Activated T-cell treated with anti-CD3 and anti-CD28 coated beads, Interleukin-2, amount 50 U/mL, for 72 hours (primary cell): ENCODE results near the gene XYLT1. TPM values are rescaled to one million over a fixed set of nuclear protein-coding genes. Genes with fewer than 3 reads are reported as not detected.

Source experiments
- ATAC-seq, 2 donors: fragments of 150-1000 bp; cut with Tn5 transposase; replicated peaks in 1 of 2; 2 replicates each; pipeline ENCODE4 v1.10.0; 2021; ENCODE audit warnings: moderate library complexity in 2 of 2, mild to moderate bottlenecking in 1 of 2
- DNase-seq, 2 donors: peaks; one replicate each; pipeline ENCODE4 v3.0.0; 2021 to 2022; ENCODE audit warnings: mixed read lengths in 1 of 2
- H3K27ac Mint-ChIP-seq: one replicate; pipeline ENCODE4 v1.8.0; 2022; ENCODE audit warnings: mild to moderate bottlenecking, moderate library complexity, mixed read lengths
- H3K27me3 Mint-ChIP-seq: one replicate; pipeline ENCODE4 v1.8.0; 2022; ENCODE audit warnings: low read depth, mixed read lengths
- H3K36me3 Mint-ChIP-seq, 2 donors: one replicate each; pipeline ENCODE4 v1.8.0; 2022; ENCODE audit warnings: mixed read lengths in 2 of 2, mild to moderate bottlenecking in 1 of 2; ENCODE audit not compliant: insufficient read depth in 2 of 2
- H3K4me1 Mint-ChIP-seq: one replicate; pipeline ENCODE4 v1.8.0; 2022; ENCODE audit warnings: low read depth, mixed read lengths
- H3K4me3 Mint-ChIP-seq, 2 donors: one replicate each; pipeline ENCODE4 v1.8.0; 2022; ENCODE audit warnings: mild to moderate bottlenecking in 2 of 2, mixed read lengths in 2 of 2, moderate library complexity in 2 of 2
- H3K9me3 Mint-ChIP-seq, 2 donors: one replicate each; pipeline ENCODE4 v1.8.0; 2022; ENCODE audit warnings: mixed read lengths in 2 of 2
- total RNA-seq, 2 donors: library from RNA; stranded (reverse); gene quantifications; one replicate each; pipeline ENCODE4 v1.2.3, GENCODE V29; 2022

Gene XYLT1
- total RNA-seq, 2 donors from 2014 or later = 17.1 to 17.9 TPM

GRCh38 chr16:17330044-17330443, 140.7 kb downstream of the XYLT1 start:
- no peaks in the 10 kb centered on the region for H3K27me3 Mint-ChIP-seq
- H3K4me1 Mint-ChIP-seq = peaks cover 5% of the 10 kb centered on the region
- H3K9me3 Mint-ChIP-seq = no peaks in the 10 kb centered on the region
- H3K27ac Mint-ChIP-seq = no peak overlapping the region
- DNase-seq = no peak
- ATAC-seq = no peak
- H3K36me3 Mint-ChIP-seq = no peaks in the 10 kb centered on the region
- H3K4me3 Mint-ChIP-seq = no peak overlapping the region

DNA sequence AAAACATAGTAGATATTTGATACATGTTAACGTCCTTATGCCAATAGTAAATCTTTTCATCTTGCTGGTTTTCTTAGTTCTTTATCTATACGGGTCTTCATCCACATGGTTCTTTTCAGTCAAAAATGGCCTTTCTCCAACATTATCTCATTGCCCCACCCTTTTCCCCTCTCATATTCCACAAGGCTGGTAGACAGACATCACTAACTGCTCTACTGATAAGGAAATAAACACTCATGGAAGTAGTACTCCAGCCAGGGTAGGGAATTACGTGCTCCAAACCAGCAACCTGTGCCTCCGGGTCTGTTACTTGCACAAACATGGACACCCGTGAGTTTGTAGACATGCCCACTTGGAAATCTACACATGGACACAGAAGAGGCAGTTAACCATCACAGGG, 141.4 kb downstream of the XYLT1 start:
- Mint-ChIP-seq H3K9me3 (no peaks in the 10 kb centered on the region), H3K27ac (no peak overlapping the region), H3K36me3 (no peaks in the 10 kb centered on the region), H3K27me3 (no peaks in the 10 kb centered on the region), H3K4me3 (no peak overlapping the region), H3K4me1 (peaks cover 5% of the 10 kb centered on the region)
- no peak for ATAC-seq
- DNase-seq = no peak

- DNase-seq (no peak), ATAC-seq (no peak)
- no peak overlapping the region for H3K4me3 Mint-ChIP-seq
- no peaks in the 10 kb centered on the region for H3K9me3 Mint-ChIP-seq
- H3K27me3 Mint-ChIP-seq = no peaks in the 10 kb centered on the region
- H3K27ac Mint-ChIP-seq = no peak overlapping the region
- no peaks in the 10 kb centered on the region for H3K36me3 Mint-ChIP-seq
- H3K4me1 Mint-ChIP-seq = peaks cover 5% of the 10 kb centered on the region
These were observed 141.8 kb downstream of the XYLT1 start for GRCh38 chr16:17328932-17329331.

DNA sequence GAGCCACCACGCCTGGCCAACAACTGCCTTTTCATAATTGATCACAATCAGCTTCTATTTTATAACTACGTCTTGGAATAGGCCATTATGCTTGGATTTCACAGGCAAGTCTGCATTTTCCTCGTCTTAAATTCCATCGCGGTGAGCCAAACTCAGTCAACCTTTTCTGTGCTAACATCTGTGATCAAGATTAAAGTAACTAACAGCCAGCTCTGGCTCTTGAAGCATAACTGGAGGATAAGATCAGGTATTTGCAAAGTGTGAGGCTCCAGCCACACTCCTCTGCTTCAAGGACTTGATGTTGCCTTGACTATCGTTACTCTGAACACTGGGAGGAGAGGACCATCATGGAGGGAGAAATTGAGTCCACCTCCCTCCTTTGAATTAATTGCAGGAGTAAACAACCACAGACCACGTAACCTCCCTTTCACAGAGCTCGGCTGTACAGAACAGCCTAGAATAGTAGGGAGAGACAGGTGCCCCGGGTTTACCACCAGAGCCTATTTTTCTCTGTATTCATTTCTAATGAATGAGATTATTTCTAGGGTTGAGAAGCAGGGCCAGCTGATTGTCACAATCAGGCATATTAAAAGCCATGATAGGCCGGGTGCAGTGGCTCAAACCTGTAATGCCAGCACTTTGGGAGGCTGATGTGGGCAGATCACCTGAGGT, 143.0 kb downstream of the XYLT1 start:
- Mint-ChIP-seq H3K27me3 (no peaks in the 10 kb centered on the region), H3K4me1 (peaks cover 3% of the 10 kb centered on the region), H3K4me3 (no peak overlapping the region), H3K27ac (no peak overlapping the region), H3K9me3 (no peaks in the 10 kb centered on the region), H3K36me3 (no peaks in the 10 kb centered on the region)
- DNase-seq = no peak
- no peak for ATAC-seq

- H3K4me1 Mint-ChIP-seq = no peaks in the 10 kb centered on the region
These were observed 145.2 kb downstream of the XYLT1 start for GRCh38 chr16:17325476-17326143.

GRCh38 chr16:17324451-17324850, 146.3 kb downstream of the XYLT1 start:
- no peaks in the 10 kb centered on the region for H3K9me3 Mint-ChIP-seq
- no peaks in the 10 kb centered on the region for H3K27me3 Mint-ChIP-seq
- H3K27ac Mint-ChIP-seq = no peak overlapping the region
- no peaks in the 10 kb centered on the region for H3K4me1 Mint-ChIP-seq
- H3K36me3 Mint-ChIP-seq = no peaks in the 10 kb centered on the region
- DNase-seq = no peak
- H3K4me3 Mint-ChIP-seq = no peak overlapping the region
- ATAC-seq = no peak

More at GRCh38 chr16:17325476-17326143, 145.2 kb downstream of the XYLT1 start:
- Mint-ChIP-seq H3K27me3 (no peaks in the 10 kb centered on the region), H3K4me3 (no peak overlapping the region), H3K9me3 (no peaks in the 10 kb centered on the region), H3K27ac (no peak overlapping the region), H3K36me3 (no peaks in the 10 kb centered on the region)
- DNase-seq (no peak), ATAC-seq (no peak)

- H3K27ac Mint-ChIP-seq = no peak overlapping the region
- no peaks in the 10 kb centered on the region for H3K27me3 Mint-ChIP-seq
- no peak overlapping the region for H3K4me3 Mint-ChIP-seq
- DNase-seq (no peak), ATAC-seq (no peak)
- no peaks in the 10 kb centered on the region for H3K36me3 Mint-ChIP-seq
- no peaks in the 10 kb centered on the region for H3K4me1 Mint-ChIP-seq
- H3K9me3 Mint-ChIP-seq = no peaks in the 10 kb centered on the region
These were observed 147.6 kb downstream of the XYLT1 start for GRCh38 chr16:17323171-17323570.

GRCh38 chr16:17321824-17322223, 148.9 kb downstream of the XYLT1 start:
- no peaks in the 10 kb centered on the region for H3K36me3 Mint-ChIP-seq
- H3K4me1 Mint-ChIP-seq = peaks cover 5% of the 10 kb centered on the region
- DNase-seq (no peak), ATAC-seq (no peak)
- H3K27me3 Mint-ChIP-seq = no peaks in the 10 kb centered on the region
- peaks cover 0 to 2% of the 10 kb centered on the region in 2 donors for H3K9me3 Mint-ChIP-seq
- H3K27ac Mint-ChIP-seq = no peak overlapping the region
- no peak overlapping the region for H3K4me3 Mint-ChIP-seq

GRCh38 chr16:17320009-17320408, 150.8 kb downstream of the XYLT1 start:
- DNase-seq (no peak), ATAC-seq (no peak)
- H3K27me3 Mint-ChIP-seq = no peaks in the 10 kb centered on the region
- H3K9me3 Mint-ChIP-seq = peaks cover 0 to 2% of the 10 kb centered on the region in 2 donors
- no peak overlapping the region for H3K4me3 Mint-ChIP-seq
- no peaks in the 10 kb centered on the region for H3K36me3 Mint-ChIP-seq
- H3K4me1 Mint-ChIP-seq = peaks cover 10% of the 10 kb centered on the region
- no peak overlapping the region for H3K27ac Mint-ChIP-seq

- DNase-seq = no peak
- H3K9me3 Mint-ChIP-seq = peaks cover 0 to 2% of the 10 kb centered on the region in 2 donors
- H3K4me3 Mint-ChIP-seq = no peak overlapping the region
- no peak for ATAC-seq
- peaks cover 26% of the 10 kb centered on the region for H3K4me1 Mint-ChIP-seq
- no peaks in the 10 kb centered on the region for H3K36me3 Mint-ChIP-seq
- no peak overlapping the region for H3K27ac Mint-ChIP-seq
- H3K27me3 Mint-ChIP-seq = no peaks in the 10 kb centered on the region
These were observed 152.5 kb downstream of the XYLT1 start for GRCh38 chr16:17318238-17318637.

GRCh38 chr16:17316005-17316404, 154.8 kb downstream of the XYLT1 start:
- Mint-ChIP-seq H3K36me3 (peaks cover 0 to 2% of the 10 kb centered on the region in 2 donors), H3K9me3 (peaks cover 0 to 2% of the 10 kb centered on the region in 2 donors), H3K27me3 (no peaks in the 10 kb centered on the region), H3K4me3 (no peak overlapping the region), H3K27ac (no peak overlapping the region), H3K4me1 (peaks cover 33% of the 10 kb centered on the region)
- ATAC-seq (no peak), DNase-seq (no peak)

- ATAC-seq (no peak), DNase-seq (no peak)
- Mint-ChIP-seq H3K4me1 (peaks cover 39% of the 10 kb centered on the region), H3K9me3 (peaks cover 0 to 2% of the 10 kb centered on the region in 2 donors), H3K36me3 (peaks cover 0 to 2% of the 10 kb centered on the region in 2 donors), H3K27ac (no peak overlapping the region), H3K4me3 (no peak overlapping the region), H3K27me3 (no peaks in the 10 kb centered on the region)
These were observed 156.8 kb downstream of the XYLT1 start for GRCh38 chr16:17313793-17314547.

DNA sequence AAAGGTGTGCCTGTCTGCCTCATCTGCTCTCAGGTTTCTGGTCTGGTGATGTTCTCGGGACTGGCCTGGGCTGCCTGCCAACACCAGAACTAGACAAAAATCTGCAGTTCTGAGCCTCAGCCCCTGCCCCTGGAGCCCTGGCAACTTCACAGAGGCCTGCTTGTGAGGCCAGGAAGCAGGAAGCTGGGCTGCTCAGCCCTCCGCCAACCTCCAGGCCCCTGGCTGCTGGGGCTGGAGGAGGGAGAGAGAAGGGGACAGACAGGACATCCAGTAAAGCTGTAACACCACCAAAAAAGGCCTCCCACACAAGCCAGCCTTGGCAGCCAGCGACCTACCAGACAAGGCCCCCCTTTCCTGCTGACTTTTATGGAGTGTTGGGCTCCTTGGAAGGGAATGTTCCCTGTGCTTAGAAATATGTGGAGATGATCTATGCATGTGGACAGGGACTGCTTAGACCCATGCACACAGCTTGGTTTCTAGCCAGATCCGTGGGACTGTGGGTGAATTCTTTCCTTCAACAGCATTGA, 157.6 kb downstream of the XYLT1 start:
- H3K27ac Mint-ChIP-seq = no peak overlapping the region
- DNase-seq (no peak), ATAC-seq (no peak)
- peaks cover 39% of the 10 kb centered on the region for H3K4me1 Mint-ChIP-seq
- H3K4me3 Mint-ChIP-seq = no peak overlapping the region
- peaks cover 0 to 2% of the 10 kb centered on the region in 2 donors for H3K9me3 Mint-ChIP-seq
- no peaks in the 10 kb centered on the region for H3K27me3 Mint-ChIP-seq
- H3K36me3 Mint-ChIP-seq = peaks cover 0 to 2% of the 10 kb centered on the region in 2 donors
